AG04449 (cell line): ENCODE measurements around the gene TNRC6B.
A peak's percentile ranks its signal among the peaks of the same experiment; 100 is the strongest.
"Not testable (repeated sequence)": the region's sequence is repeated elsewhere in the genome, so short reads cannot be mapped to it uniquely, and the experiment has no call there.

Experiments
- CTCF ChIA-PET: fragments of 350-600 bp; formaldehyde crosslinking; extraction: SDS; loops from one replicate; lab custom pipeline; 2021; ENCODE audit warnings: antibody characterized with exemption; lab: Yijun Ruan, JAX
- POLR2A ChIA-PET: fragments of 400-600, 350-600 bp; formaldehyde crosslinking; extraction: SDS; loops from one replicate; lab custom pipeline; 2020; ENCODE audit warnings: antibody characterized with exemption, inconsistent platforms; lab: Yijun Ruan, JAX
- DNase-seq: peaks from one replicate; pipeline ENCODE4 v3.0.0-alpha.2; 2010; ENCODE audit warnings: low read depth, low spot score
- H3K4me3 ChIP-seq: 2 replicates; pipeline ENCODE4 v1.5.1; 2011; ENCODE audit warnings: low read depth, mild to moderate bottlenecking, control low read depth, low read length
- TF ChIP-seq, protein P1 (sequence below): IDR thresholded peaks from one replicate; pipeline ENCODE4 v1.5.1; 2011; ENCODE audit warnings: mild to moderate bottlenecking, moderate library complexity, low read length, control low read depth, inconsistent platforms; ENCODE audit not compliant: insufficient read depth; ENCODE audit errors: missing control alignments

Gene TNRC6B

GRCh38 chr22:40368836-40369235 lies 191.1 kb downstream of the TNRC6B start:
- TF ChIP-seq, protein P1, sequence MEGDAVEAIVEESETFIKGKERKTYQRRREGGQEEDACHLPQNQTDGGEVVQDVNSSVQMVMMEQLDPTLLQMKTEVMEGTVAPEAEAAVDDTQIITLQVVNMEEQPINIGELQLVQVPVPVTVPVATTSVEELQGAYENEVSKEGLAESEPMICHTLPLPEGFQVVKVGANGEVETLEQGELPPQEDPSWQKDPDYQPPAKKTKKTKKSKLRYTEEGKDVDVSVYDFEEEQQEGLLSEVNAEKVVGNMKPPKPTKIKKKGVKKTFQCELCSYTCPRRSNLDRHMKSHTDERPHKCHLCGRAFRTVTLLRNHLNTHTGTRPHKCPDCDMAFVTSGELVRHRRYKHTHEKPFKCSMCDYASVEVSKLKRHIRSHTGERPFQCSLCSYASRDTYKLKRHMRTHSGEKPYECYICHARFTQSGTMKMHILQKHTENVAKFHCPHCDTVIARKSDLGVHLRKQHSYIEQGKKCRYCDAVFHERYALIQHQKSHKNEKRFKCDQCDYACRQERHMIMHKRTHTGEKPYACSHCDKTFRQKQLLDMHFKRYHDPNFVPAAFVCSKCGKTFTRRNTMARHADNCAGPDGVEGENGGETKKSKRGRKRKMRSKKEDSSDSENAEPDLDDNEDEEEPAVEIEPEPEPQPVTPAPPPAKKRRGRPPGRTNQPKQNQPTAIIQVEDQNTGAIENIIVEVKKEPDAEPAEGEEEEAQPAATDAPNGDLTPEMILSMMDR: no peak
- ChIA-PET POLR2A (no interaction called here), CTCF (interaction anchor here (1.4 kb wide), 1 partner anchor 277 kb away, joined by 4 read pairs; no protein-coding TSS in a partner anchor)
- no peak overlapping the region for H3K4me3 ChIP-seq
- no peak for DNase-seq

- no peak for DNase-seq
- TF ChIP-seq, protein P1: no peak
- ChIA-PET CTCF (interaction anchor here (1.2 to 1.3 kb wide), 2 partner anchors 9 to 27 kb away, joined by 3 to 5 read pairs; no protein-coding TSS in a partner anchor), POLR2A (no interaction called here)
- H3K4me3 ChIP-seq: no peak overlapping the region
Measured at GRCh38 chr22:40374567-40374966, 196.8 kb downstream of the TNRC6B start.

DNA sequence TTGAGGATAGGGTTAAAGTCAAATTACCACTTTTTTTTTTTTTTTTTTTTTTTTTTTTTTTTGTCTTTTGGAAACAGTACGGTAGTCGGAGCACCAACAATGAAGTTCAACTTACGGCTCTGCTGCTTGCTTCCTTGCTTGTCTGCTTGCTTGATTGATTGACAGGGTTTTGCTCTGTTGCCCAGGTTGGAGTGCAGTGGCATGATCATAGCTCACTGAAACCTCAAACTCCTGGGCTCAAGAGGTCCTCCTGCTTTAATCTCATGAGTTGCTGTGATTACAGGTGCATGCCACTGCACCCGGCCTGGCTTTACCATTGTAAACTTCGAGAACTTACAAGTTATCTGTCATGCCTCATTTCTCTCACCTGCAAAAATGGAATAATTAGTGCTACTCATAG lies 198.4 kb downstream of the TNRC6B start:
- TF ChIP-seq, protein P1: no peak
- CTCF ChIA-PET: interaction anchor here (1.2 to 1.7 kb wide), 2 partner anchors 61 to 270 kb away, joined by 4 read pairs; no protein-coding TSS in a partner anchor
- no peak overlapping the region for H3K4me3 ChIP-seq
- DNase-seq: no peak
- POLR2A ChIA-PET: no interaction called here

- POLR2A ChIA-PET: interaction anchor here (0.6 kb wide), 1 partner anchor 20 kb away, joined by 4 read pairs; no protein-coding TSS in a partner anchor
- no peak for DNase-seq
- H3K4me3 ChIP-seq: no peak overlapping the region
- TF ChIP-seq, protein P1: no peak
- CTCF ChIA-PET: interaction anchor here (1.2 to 1.7 kb wide), 2 partner anchors 109 to 268 kb away, joined by 3 to 4 read pairs; no protein-coding TSS in a partner anchor
Measured at GRCh38 chr22:40377931-40378330, 200.2 kb downstream of the TNRC6B start.

DNA sequence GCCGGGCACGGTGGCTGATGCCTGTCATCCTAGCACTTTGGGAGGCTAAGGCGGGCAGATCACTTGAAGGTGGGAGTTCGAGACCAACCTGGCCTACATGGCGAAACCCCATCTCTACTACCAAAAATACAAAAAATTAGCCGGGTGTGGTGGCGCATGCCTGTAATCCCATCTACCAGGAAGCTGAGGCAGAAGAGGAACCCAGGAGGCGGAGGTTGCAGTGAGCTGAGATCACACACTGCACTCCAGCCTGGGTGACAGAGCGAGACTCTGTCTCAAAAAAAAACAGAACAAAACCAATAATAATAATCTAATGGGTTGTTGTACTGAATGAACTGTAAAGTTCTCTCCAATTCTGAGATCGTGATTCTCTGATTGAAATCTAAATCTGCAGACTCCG lies 200.7 kb downstream of the TNRC6B start:
- CTCF ChIA-PET: interaction anchor here (0.9 kb wide), 1 partner anchor 11 kb away, joined by 3 read pairs; no protein-coding TSS in a partner anchor
- POLR2A ChIA-PET, DNase-seq, H3K4me3 ChIP-seq: not testable (repeated sequence)

DNA sequence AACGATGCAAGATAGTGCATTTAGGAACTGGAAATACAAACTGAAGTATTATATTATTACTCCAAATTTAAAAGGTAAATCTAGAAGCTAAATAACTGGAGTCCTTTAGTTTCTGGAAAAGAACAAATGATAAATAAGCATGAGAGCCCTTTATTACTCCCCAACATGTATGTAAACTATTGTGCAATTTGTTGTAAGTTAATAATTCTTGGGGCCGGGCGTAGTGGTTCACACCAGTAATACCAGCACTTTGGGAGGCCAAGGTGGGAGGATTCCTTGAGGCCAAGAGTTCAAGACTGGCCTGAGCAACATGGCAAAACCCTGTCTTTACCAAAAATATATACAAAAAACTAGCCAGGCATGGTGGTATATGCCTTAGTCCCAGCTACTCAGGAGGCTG lies 203.7 kb downstream of the TNRC6B start:
- CTCF ChIA-PET: interaction anchor here (1.0 kb wide), 1 partner anchor 11 kb away, joined by 3 read pairs; no protein-coding TSS in a partner anchor
- TF ChIP-seq, protein P1: no peak
- no peak overlapping the region for H3K4me3 ChIP-seq
- POLR2A ChIA-PET: no interaction called here
- no peak for DNase-seq

GRCh38 chr22:40383905-40384304 lies 206.2 kb downstream of the TNRC6B start:
- POLR2A ChIA-PET: interaction anchor here (1.0 to 1.7 kb wide), 3 partner anchors 11 to 17 kb away, joined by 3 to 7 read pairs (median 3); partner anchors contain the start of gene SGSM3
- CTCF ChIA-PET: interaction anchor here (0.8 to 1.9 kb wide), 5 partner anchors 10 to 263 kb away, joined by 3 to 7 read pairs (median 4); no protein-coding TSS in a partner anchor
- DNase-seq: peak; percentile 36
- H3K4me3 ChIP-seq: no peak overlapping the region
- TF ChIP-seq, protein P1: no peak
